Neural progenitor cell (in vitro differentiated cells): ENCODE data around the gene CDKL4. TPM values are rescaled to one million over a fixed set of nuclear protein-coding genes. Genes with fewer than 3 reads are reported as not detected.

Experiments used
- DNase-seq: peaks from one replicate; pipeline ENCODE4 v3.0.0-alpha.2; 2016; ENCODE audit warnings: low spot score
- H2AFZ ChIP-seq: fragments of 200-600 bp; sonication (generic); replicated peaks from 2 replicates; pipeline ENCODE4 v1.6.1; 2016; ENCODE audit warnings: antibody characterized with exemption
- H3F3A ChIP-seq: fragments of 200-600 bp; sonication (generic); 2 replicates; pipeline ENCODE4 v1.6.1; 2016; ENCODE audit warnings: antibody characterized with exemption, low read depth
- H3K27ac ChIP-seq: fragments of 200-600 bp; sonication (generic); 2 replicates; pipeline ENCODE4 v1.5.1; 2016; ENCODE audit warnings: mild to moderate bottlenecking
- H3K27me3 ChIP-seq: fragments of 200-600 bp; sonication (generic); 2 replicates; pipeline ENCODE4 v1.6.1; 2016; ENCODE audit warnings: mild to moderate bottlenecking, moderate library complexity
- H3K36me3 ChIP-seq: fragments of 200-600 bp; sonication (generic); 2 replicates; pipeline ENCODE4 v1.5.1; 2016
- H3K4me1 ChIP-seq: fragments of 200-600 bp; sonication (generic); 2 replicates; pipeline ENCODE4 v1.6.1; 2016; ENCODE audit warnings: mixed run types
- H3K4me2 ChIP-seq: fragments of 200-600 bp; sonication (generic); 2 replicates; pipeline ENCODE4 v1.6.1; 2016
- H3K4me3 ChIP-seq: fragments of 200-600 bp; sonication (generic); 2 replicates; pipeline ENCODE4 v1.5.1; 2016
- H3K79me2 ChIP-seq: fragments of 200-600 bp; sonication (generic); 2 replicates; pipeline ENCODE4 v1.6.1; 2016; ENCODE audit warnings: low read depth
- H3K9ac ChIP-seq: fragments of 200-600 bp; sonication (generic); 2 replicates; pipeline ENCODE4 v1.6.1; 2016
- H3K9me3 ChIP-seq: fragments of 200-600 bp; sonication (generic); 2 replicates; pipeline ENCODE4 v1.5.1; 2016; ENCODE audit warnings: low read depth
- H4K20me1 ChIP-seq: fragments of 200-600 bp; sonication (generic); 2 replicates; pipeline ENCODE4 v1.6.1; 2016; ENCODE audit warnings: low read depth
- H3K27ac Mint-ChIP-seq: 3 replicates; pipeline ENCODE4 v1.8.0; 2021; ENCODE audit warnings: mixed read lengths
- H3K27me3 Mint-ChIP-seq: 2 replicates; pipeline ENCODE4 v1.8.0; 2022; ENCODE audit warnings: low read depth, mild to moderate bottlenecking, inconsistent platforms, moderate library complexity, mixed read lengths; ENCODE audit not compliant: insufficient read depth
- H3K36me3 Mint-ChIP-seq: 3 replicates; pipeline ENCODE4 v1.8.0; 2021; ENCODE audit warnings: mixed read lengths
- H3K4me1 Mint-ChIP-seq: 3 replicates; pipeline ENCODE4 v1.8.0; 2021; ENCODE audit warnings: mixed read lengths
- H3K4me3 Mint-ChIP-seq: 3 replicates; pipeline ENCODE4 v1.8.0; 2021; ENCODE audit warnings: mild to moderate bottlenecking, moderate library complexity, mixed read lengths
- H3K9me3 Mint-ChIP-seq: 3 replicates; pipeline ENCODE4 v1.8.0; 2020; ENCODE audit warnings: mixed read lengths
- CTCF ChIP-seq: fragments of 200-600 bp; sonication (generic); IDR thresholded peaks from 2 replicates; pipeline ENCODE4 v1.5.1; 2017; ENCODE audit warnings: antibody characterized with exemption, mild to moderate bottlenecking
- EZH2 ChIP-seq: fragments of 200-600 bp; sonication (generic); IDR thresholded peaks from 2 replicates; pipeline ENCODE4 v1.6.1; 2017; ENCODE audit warnings: antibody characterized with exemption, mild to moderate bottlenecking, moderate library complexity
- EZH2phosphoT487 ChIP-seq: fragments of 200-600 bp; sonication (generic); IDR thresholded peaks from 2 replicates; pipeline ENCODE4 v1.6.1; 2017; ENCODE audit warnings: antibody characterized with exemption
- total RNA-seq: library from RNA; depleted of rRNA; stranded (reverse); fragments of >200 nt; gene quantifications from 2 replicates; pipeline ENCODE4 v1.2.3, GENCODE V29; 2015; ENCODE audit warnings: low replicate concordance

Gene CDKL4
- total RNA-seq, 1 donor from 2014 or later: not detected

GRCh38 chr2:39264733-39265132, 21.0 kb upstream of the CDKL4 start:
- Mint-ChIP-seq H3K36me3 (peaks cover 23% of the 10 kb centered on the region), H3K4me1 (no peaks in the 10 kb centered on the region), H3K4me3 (no peak overlapping the region), H3K27ac (no peak overlapping the region), H3K9me3 (no peaks in the 10 kb centered on the region), H3K27me3 (no peaks in the 10 kb centered on the region)
- Histone ChIP-seq H3K36me3 (no peaks in the 10 kb centered on the region), H3K9ac (no peak overlapping the region), H3K4me3 (no peak overlapping the region), H3F3A (no peaks in the 10 kb centered on the region), H2AFZ (no peak overlapping the region), H3K4me1 (no peaks in the 10 kb centered on the region), H3K27me3 (no peaks in the 10 kb centered on the region), H4K20me1 (no peaks in the 10 kb centered on the region), H3K79me2 (no peaks in the 10 kb centered on the region), H3K4me2 (no peak overlapping the region), H3K27ac (no peak overlapping the region), H3K9me3 (no peaks in the 10 kb centered on the region)
- no peak for TF ChIP-seq CTCF
- TF ChIP-seq EZH2phosphoT487: no peak
- no peak for TF ChIP-seq EZH2
- no peak for DNase-seq

GRCh38 chr2:39260087-39260486, 16.3 kb upstream of the CDKL4 start:
- H3K27ac ChIP-seq: no peak overlapping the region
- no peak overlapping the region for H3K9ac ChIP-seq
- no peaks in the 10 kb centered on the region for H3K27me3 ChIP-seq
- H3K27ac Mint-ChIP-seq: no peak overlapping the region
- H3K4me3 ChIP-seq: no peak overlapping the region
- H3K9me3 ChIP-seq: no peaks in the 10 kb centered on the region
- no peak overlapping the region for H2AFZ ChIP-seq
- H3K4me1 Mint-ChIP-seq: no peaks in the 10 kb centered on the region
- no peaks in the 10 kb centered on the region for H3K4me1 ChIP-seq
- no peak overlapping the region for H3K4me3 Mint-ChIP-seq
- H3K9me3 Mint-ChIP-seq: peaks cover 2% of the 10 kb centered on the region
- no peak overlapping the region for H3K4me2 ChIP-seq
- no peak for DNase-seq
- no peaks in the 10 kb centered on the region for H3K27me3 Mint-ChIP-seq
- H3K36me3 ChIP-seq: no peaks in the 10 kb centered on the region
- H3K79me2 ChIP-seq: no peaks in the 10 kb centered on the region
- TF ChIP-seq EZH2phosphoT487: no peak
- TF ChIP-seq CTCF: no peak
- TF ChIP-seq EZH2: no peak
- peaks cover 32% of the 10 kb centered on the region for H3K36me3 Mint-ChIP-seq
- H3F3A ChIP-seq: no peaks in the 10 kb centered on the region
- no peaks in the 10 kb centered on the region for H4K20me1 ChIP-seq

GRCh38 chr2:39256040-39256439, 12.3 kb upstream of the CDKL4 start:
- H3K79me2 ChIP-seq: no peaks in the 10 kb centered on the region
- H4K20me1 ChIP-seq: no peaks in the 10 kb centered on the region
- no peaks in the 10 kb centered on the region for H3K27me3 Mint-ChIP-seq
- no peak overlapping the region for H2AFZ ChIP-seq
- H3K4me1 ChIP-seq: no peaks in the 10 kb centered on the region
- TF ChIP-seq EZH2 (no peak), CTCF (no peak)
- H3K36me3 ChIP-seq: peaks cover 10% of the 10 kb centered on the region
- no peaks in the 10 kb centered on the region for H3F3A ChIP-seq
- no peak overlapping the region for H3K4me3 ChIP-seq
- H3K4me3 Mint-ChIP-seq: no peak overlapping the region
- H3K4me1 Mint-ChIP-seq: no peaks in the 10 kb centered on the region
- H3K4me2 ChIP-seq: no peak overlapping the region
- DNase-seq: no peak
- H3K27me3 ChIP-seq: no peaks in the 10 kb centered on the region
- peaks cover 2% of the 10 kb centered on the region for H3K9me3 Mint-ChIP-seq
- H3K9me3 ChIP-seq: no peaks in the 10 kb centered on the region
- no peak overlapping the region for H3K9ac ChIP-seq
- peaks cover 43% of the 10 kb centered on the region for H3K36me3 Mint-ChIP-seq
- H3K27ac Mint-ChIP-seq: no peak overlapping the region
- H3K27ac ChIP-seq: no peak overlapping the region
